Chondrocyte (in vitro differentiated cells): ENCODE results near the gene GPC6. TPM values are rescaled to one million over a fixed set of nuclear protein-coding genes. Genes with fewer than 3 reads are reported as not detected.
"Not testable (repeated sequence)": the region's sequence is repeated elsewhere in the genome, so short reads cannot be mapped to it uniquely, and the experiment has no call there.

ENCODE experiments used
- DNase-seq: peaks from one replicate; pipeline ENCODE4 v3.0.0; 2021; ENCODE audit warnings: mixed read lengths, low spot score
- H3K27ac Mint-ChIP-seq: one replicate; pipeline ENCODE4 v1.8.0; 2021; ENCODE audit warnings: mild to moderate bottlenecking, moderate library complexity, mixed read lengths; ENCODE audit not compliant: unreplicated experiment
- H3K27me3 Mint-ChIP-seq: 2 replicates; pipeline ENCODE4 v1.8.0; 2021; ENCODE audit warnings: low read depth, mixed read lengths
- H3K36me3 Mint-ChIP-seq: 2 replicates; pipeline ENCODE4 v1.8.0; 2021; ENCODE audit warnings: low read depth, mixed read lengths
- H3K4me1 Mint-ChIP-seq: 2 replicates; pipeline ENCODE4 v1.8.0; 2021; ENCODE audit warnings: low read depth, mild to moderate bottlenecking, mixed read lengths
- H3K4me3 Mint-ChIP-seq: one replicate; pipeline ENCODE4 v1.8.0; 2021; ENCODE audit warnings: mild to moderate bottlenecking, moderate library complexity, mixed read lengths; ENCODE audit not compliant: unreplicated experiment
- H3K9me3 Mint-ChIP-seq: 2 replicates; pipeline ENCODE4 v1.8.0; 2021; ENCODE audit warnings: low read depth, mixed read lengths
- CTCF ChIP-seq: fragments of 200-600 bp; sonication (generic); IDR thresholded peaks from 2 replicates; pipeline ENCODE4 v1.5.0; 2021; ENCODE audit warnings: antibody characterized with exemption, mild to moderate bottlenecking, moderate library complexity
- total RNA-seq: library from RNA; stranded (reverse); gene quantifications from 3 replicates; pipeline ENCODE4 v1.2.1, GENCODE V29; 2021

GPC6 gene
- total RNA-seq, 1 donor from 2014 or later: 76.1 TPM

GRCh38 chr13:94333131-94333820 lies 1106.7 kb downstream of the GPC6 start:
- Mint-ChIP-seq H3K27me3 (no peaks in the 10 kb centered on the region), H3K27ac (no peak overlapping the region), H3K9me3 (peaks cover 5% of the 10 kb centered on the region), H3K36me3 (no peaks in the 10 kb centered on the region), H3K4me3 (no peak overlapping the region), H3K4me1 (peaks cover 38% of the 10 kb centered on the region)
- no peak for TF ChIP-seq CTCF
- DNase-seq: no peak

GRCh38 chr13:94335761-94336526 lies 1109.3 kb downstream of the GPC6 start:
- Mint-ChIP-seq H3K4me3 (no peak overlapping the region), H3K27me3 (no peaks in the 10 kb centered on the region), H3K9me3 (no peaks in the 10 kb centered on the region), H3K4me1 (peaks cover 14% of the 10 kb centered on the region), H3K27ac (peak overlapping the region; percentile 65), H3K36me3 (no peaks in the 10 kb centered on the region)
- no peak for DNase-seq
- no peak for TF ChIP-seq CTCF

- no peaks in the 10 kb centered on the region for H3K9me3 Mint-ChIP-seq
- DNase-seq: no peak
- no peak overlapping the region for H3K4me3 Mint-ChIP-seq
- peaks cover 35% of the 10 kb centered on the region for H3K4me1 Mint-ChIP-seq
- no peak overlapping the region for H3K27ac Mint-ChIP-seq
- H3K27me3 Mint-ChIP-seq: no peaks in the 10 kb centered on the region
- TF ChIP-seq CTCF: no peak
- no peaks in the 10 kb centered on the region for H3K36me3 Mint-ChIP-seq
Observed at GRCh38 chr13:94339116-94339687, 1112.6 kb downstream of the GPC6 start.

- no peak for DNase-seq
- H3K27ac Mint-ChIP-seq: peak overlapping the region; percentile 72
- peaks cover 39% of the 10 kb centered on the region for H3K4me1 Mint-ChIP-seq
- TF ChIP-seq CTCF: no peak
- no peak overlapping the region for H3K4me3 Mint-ChIP-seq
- no peaks in the 10 kb centered on the region for H3K27me3 Mint-ChIP-seq
- no peaks in the 10 kb centered on the region for H3K9me3 Mint-ChIP-seq
- no peaks in the 10 kb centered on the region for H3K36me3 Mint-ChIP-seq
Observed at GRCh38 chr13:94342436-94343242, 1116.0 kb downstream of the GPC6 start.

GRCh38 chr13:94343243-94343585 lies 1116.6 kb downstream of the GPC6 start:
- H3K4me1 Mint-ChIP-seq: peaks cover 39% of the 10 kb centered on the region
- H3K4me3 Mint-ChIP-seq: no peak overlapping the region
- TF ChIP-seq CTCF: no peak
- H3K27ac Mint-ChIP-seq: peak overlapping the region; percentile 72
- no peaks in the 10 kb centered on the region for H3K9me3 Mint-ChIP-seq
- H3K27me3 Mint-ChIP-seq: no peaks in the 10 kb centered on the region
- no peaks in the 10 kb centered on the region for H3K36me3 Mint-ChIP-seq
- no peak for DNase-seq

- not testable (repeated sequence) for H3K27me3 Mint-ChIP-seq, DNase-seq, H3K4me3 Mint-ChIP-seq, H3K9me3 Mint-ChIP-seq, H3K36me3 Mint-ChIP-seq
- Mint-ChIP-seq H3K4me1 (peaks cover 39% of the 10 kb centered on the region), H3K27ac (peak overlapping the region; percentile 72)
Observed at GRCh38 chr13:94343687-94344086, 1117.1 kb downstream of the GPC6 start.
